Stomach (tissue), 4 donors: ENCODE results near the gene OR2M5.

Experiments used
- CTCF ChIP-seq, 7 experiments: fragments of 450-650 bp in 4 of 7; fragments of 200-600 bp in 3 of 7; sonication (generic) in 3 of 7; IDR thresholded peaks; one replicate each; pipeline ENCODE4 v1.5.1; 2016 to 2019; ENCODE audit warnings: antibody characterized with exemption in 7 of 7, control low read depth in 2 of 7, mild to moderate bottlenecking in 1 of 7
- POLR2A ChIP-seq, 4 donors: fragments of 450-650 bp; IDR thresholded peaks; one replicate each; pipeline ENCODE4 v1.6.1; 2016; ENCODE audit warnings: antibody characterized with exemption in 4 of 4, control low read depth in 2 of 4, mild to moderate bottlenecking in 1 of 4, moderate library complexity in 1 of 4

- TF ChIP-seq POLR2A (IDR thresholded peaks at IDR 0.05), result no peak
- no peak for TF ChIP-seq CTCF (IDR thresholded peaks at IDR 0.05)
These were observed 19.1 kb downstream of the OR2M5 start for GRCh38 chr1:248164031-248164430.
